Kidney (tissue), 14 donors: ENCODE results near the gene GFRAL. TPM values are rescaled to one million over a fixed set of nuclear protein-coding genes. Genes with fewer than 3 reads are reported as not detected.

Source experiments
- DNase-seq, 5 donors: peaks; one replicate each; pipeline ENCODE4 v3.0.0-alpha.2; 2013 to 2020
- FAIRE-seq: peaks from 2 replicates; lab custom pipeline; 2012; peaks lifted over from hg19 to GRCh38; lab: Jason Lieb, UNC
- H3K27ac ChIP-seq, 2 donors: one replicate each; pipeline ENCODE4 v1.7.0; 2013; ENCODE audit warnings: low read depth in 2 of 2, low read length in 2 of 2, inconsistent platforms in 1 of 2
- H3K27me3 ChIP-seq: one replicate; pipeline ENCODE4 v1.7.1; 2013; ENCODE audit warnings: low read length, inconsistent platforms; ENCODE audit not compliant: control insufficient read depth, insufficient read depth
- H3K36me3 ChIP-seq, 3 donors: one replicate each; pipeline versions ENCODE4 v1.7.0 to v1.7.1; 2013; ENCODE audit warnings: low read length in 3 of 3, control low read depth in 1 of 3, inconsistent platforms in 1 of 3; ENCODE audit not compliant: insufficient read depth in 3 of 3, control insufficient read depth in 2 of 3
- H3K4me1 ChIP-seq, 3 donors: one replicate each; pipeline versions ENCODE4 v1.7.0 to v1.7.1; 2013; ENCODE audit warnings: low read length in 3 of 3, inconsistent platforms in 1 of 3, low read depth in 1 of 3; ENCODE audit not compliant: control insufficient read depth in 2 of 3, insufficient read depth in 2 of 3
- H3K4me3 ChIP-seq, 3 donors: one replicate each; pipeline versions ENCODE4 v1.7.0 to v1.8.1; 2013; ENCODE audit warnings: low read length in 3 of 3, control low read depth in 1 of 3, inconsistent platforms in 1 of 3
- H3K9ac ChIP-seq, 3 donors: one replicate each; pipeline versions ENCODE4 v1.7.0 to v1.7.1; 2013; ENCODE audit warnings: low read length in 3 of 3, control low read depth in 1 of 3, inconsistent platforms in 1 of 3
- H3K9me3 ChIP-seq, 3 donors: one replicate each; pipeline versions ENCODE4 v1.7.0 to v1.7.1; 2013; ENCODE audit warnings: low read length in 3 of 3, control low read depth in 1 of 3, inconsistent platforms in 1 of 3; ENCODE audit not compliant: control insufficient read depth in 2 of 3, insufficient read depth in 1 of 3
- intact Hi-C: fragments of 100-400 bp; cut with DNase I; formaldehyde crosslinking; loops from one replicate; pipeline ENCODE4 v1.11.1; 2022
- polyA plus RNA-seq: library from polyadenylated mRNA; stranded (reverse); fragments of 350-450 nt; fragmentation: Illumina TruSeq; extraction: RNeasy Lipid Tissue Mini Kit (QIAGEN cat#74804); gene quantifications from one replicate; pipeline ENCODE4 v1.2.3, GENCODE V29; 2014; ENCODE audit warnings: low read depth, low replicate concordance; ENCODE audit not compliant: insufficient read depth
- total RNA-seq: library from RNA; stranded (reverse); fragmentation: NEBNext Ultra II Directional; extraction: Animal tissue kit (Norgen Biotek cat#: 25700); gene quantifications from one replicate; pipeline ENCODE4 v1.2.1, GENCODE V29; 2021
- TF ChIP-seq, protein P1 (sequence below): IDR thresholded peaks from 3 replicates; pipeline ENCODE4 v1.5.1; 2012; ENCODE audit warnings: mild to moderate bottlenecking, moderate library complexity, borderline replicate concordance; ENCODE audit not compliant: insufficient read depth; ENCODE audit errors: extremely low read depth
- donor health status: control.
- donor health status: control.
- donor health status: control.
- donor health status: control.
- donor health status: control.
- donor health status: DM: yes; HTN: yes; CAD: no.
- donor health status: Normal renal cell carcinoma (clear cell type).

Gene GFRAL
- total and polyA plus RNA-seq, 2 donors from 2014 or later: not detected

DNA sequence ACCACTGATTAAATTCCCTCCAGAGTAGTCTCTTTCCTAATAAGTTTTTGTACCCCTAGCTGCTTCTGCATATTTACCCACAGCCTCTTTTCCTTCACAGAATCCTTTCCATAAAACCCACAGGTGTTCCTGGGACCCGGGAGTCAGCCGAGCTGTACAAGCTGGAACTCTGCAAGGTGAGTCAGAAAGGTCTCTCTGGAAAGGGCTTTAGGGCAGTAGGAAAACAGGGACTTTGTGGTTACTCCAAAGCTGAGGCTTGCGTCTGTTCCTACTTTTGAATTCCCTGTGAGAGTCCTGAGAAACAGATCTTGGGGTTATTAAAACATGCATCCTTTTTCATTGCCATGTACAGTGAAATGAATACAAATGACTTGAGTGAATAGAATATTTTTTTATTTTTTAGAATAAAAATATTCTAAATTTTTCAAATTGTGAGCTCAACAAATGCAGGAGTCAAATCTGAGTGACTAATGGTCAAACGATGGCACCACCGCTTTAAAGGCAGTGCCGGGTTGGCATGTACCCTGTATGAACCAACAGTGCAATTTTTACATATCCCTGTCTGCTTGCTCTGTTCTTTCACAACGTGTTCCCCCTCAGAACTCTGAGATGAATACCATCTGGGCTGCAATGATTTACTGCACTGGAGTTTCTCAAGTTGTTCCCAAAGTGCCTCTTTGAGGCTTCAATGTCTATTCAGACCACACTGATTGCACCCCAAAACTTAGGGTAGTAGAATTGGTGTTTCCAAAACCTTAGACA is 78.4 kb downstream of the GFRAL start:
- H3K27ac ChIP-seq: no peak overlapping the region
- no peaks in the 10 kb centered on the region for H3K36me3 ChIP-seq
- TF ChIP-seq, protein P1, sequence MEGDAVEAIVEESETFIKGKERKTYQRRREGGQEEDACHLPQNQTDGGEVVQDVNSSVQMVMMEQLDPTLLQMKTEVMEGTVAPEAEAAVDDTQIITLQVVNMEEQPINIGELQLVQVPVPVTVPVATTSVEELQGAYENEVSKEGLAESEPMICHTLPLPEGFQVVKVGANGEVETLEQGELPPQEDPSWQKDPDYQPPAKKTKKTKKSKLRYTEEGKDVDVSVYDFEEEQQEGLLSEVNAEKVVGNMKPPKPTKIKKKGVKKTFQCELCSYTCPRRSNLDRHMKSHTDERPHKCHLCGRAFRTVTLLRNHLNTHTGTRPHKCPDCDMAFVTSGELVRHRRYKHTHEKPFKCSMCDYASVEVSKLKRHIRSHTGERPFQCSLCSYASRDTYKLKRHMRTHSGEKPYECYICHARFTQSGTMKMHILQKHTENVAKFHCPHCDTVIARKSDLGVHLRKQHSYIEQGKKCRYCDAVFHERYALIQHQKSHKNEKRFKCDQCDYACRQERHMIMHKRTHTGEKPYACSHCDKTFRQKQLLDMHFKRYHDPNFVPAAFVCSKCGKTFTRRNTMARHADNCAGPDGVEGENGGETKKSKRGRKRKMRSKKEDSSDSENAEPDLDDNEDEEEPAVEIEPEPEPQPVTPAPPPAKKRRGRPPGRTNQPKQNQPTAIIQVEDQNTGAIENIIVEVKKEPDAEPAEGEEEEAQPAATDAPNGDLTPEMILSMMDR: no peak
- H3K27me3 ChIP-seq: no peaks in the 10 kb centered on the region
- intact Hi-C loops: no loop called here
- FAIRE-seq (no peak), DNase-seq (no peak)
- H3K9ac ChIP-seq: no peak overlapping the region
- H3K4me1 ChIP-seq: no peaks in the 10 kb centered on the region
- no peaks in the 10 kb centered on the region for H3K9me3 ChIP-seq
- no peak overlapping the region for H3K4me3 ChIP-seq

- intact Hi-C loops: no loop called here
- no peak for FAIRE-seq
- DNase-seq: no peak
Measured at GRCh38 chr6:55410674-55411073, 83.4 kb downstream of the GFRAL start.

GRCh38 chr6:55423933-55424332 is 96.7 kb downstream of the GFRAL start:
- Histone ChIP-seq H3K27ac (no peak overlapping the region), H3K4me3 (no peak overlapping the region), H3K9ac (no peak overlapping the region), H3K4me1 (no peaks in the 10 kb centered on the region), H3K9me3 (no peaks in the 10 kb centered on the region), H3K27me3 (no peaks in the 10 kb centered on the region), H3K36me3 (no peaks in the 10 kb centered on the region)
- no peak for DNase-seq
- intact Hi-C loops: no loop called here
- FAIRE-seq: no peak
- TF ChIP-seq, protein P1: no peak

More at GRCh38 chr6:55410674-55411073, 83.4 kb downstream of the GFRAL start:
- Histone ChIP-seq H3K9ac (no peak overlapping the region), H3K27me3 (no peaks in the 10 kb centered on the region), H3K4me1 (no peaks in the 10 kb centered on the region), H3K4me3 (no peak overlapping the region), H3K9me3 (no peaks in the 10 kb centered on the region), H3K36me3 (no peaks in the 10 kb centered on the region), H3K27ac (no peak overlapping the region)
- TF ChIP-seq, protein P1: no peak
